Measurements from ENCODE around the gene KCTD8.

The KCTD8 gene

DNA sequence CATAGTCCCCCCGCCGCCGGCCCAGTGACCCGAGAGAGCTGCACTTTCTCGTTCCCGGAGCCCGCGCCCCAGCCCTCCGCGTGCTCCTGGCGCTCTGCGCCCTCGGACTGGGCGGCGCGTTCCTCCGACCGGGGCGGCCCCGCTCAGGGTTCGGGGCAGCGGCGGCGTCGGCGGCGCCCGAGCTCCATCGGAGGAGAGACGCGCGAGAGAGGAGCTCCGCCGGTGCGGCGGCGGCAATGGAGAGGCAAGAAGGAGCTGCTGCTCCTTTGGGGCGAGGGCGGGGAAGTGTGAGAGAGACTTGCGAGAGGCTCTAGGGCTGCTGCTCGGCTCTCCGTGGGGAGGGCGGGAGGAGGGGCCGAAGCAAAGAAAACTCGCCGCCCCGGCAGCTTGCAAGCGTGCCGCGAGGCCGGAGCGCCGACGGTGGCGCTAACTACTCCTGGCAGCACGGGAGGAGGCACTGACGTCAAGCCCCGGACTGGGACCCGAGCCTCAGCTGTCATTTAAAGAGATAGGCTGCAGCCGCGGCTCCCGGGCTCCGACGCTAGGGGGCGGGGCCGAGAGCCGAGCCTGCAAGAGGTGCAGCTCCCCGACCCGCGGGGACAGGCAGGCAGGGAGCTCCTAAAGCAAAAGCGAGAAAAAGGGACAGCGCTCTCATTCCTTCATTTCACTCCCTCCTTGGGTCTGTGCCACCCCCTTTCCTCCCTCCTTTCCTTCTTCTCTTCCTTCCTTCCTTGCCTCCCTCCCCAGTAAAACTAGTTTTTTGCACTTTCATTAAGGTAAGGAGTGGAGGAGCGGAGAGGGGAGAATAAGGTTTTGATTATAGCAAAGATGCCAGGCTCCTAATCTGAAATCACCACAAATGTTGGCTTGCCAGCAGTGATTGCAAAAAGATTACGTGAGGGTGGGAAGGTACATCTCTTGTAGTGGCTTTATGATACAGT is at the start of gene KCTD8:
Gene KCTD8, minus strand, starts transcription at position 289 of the 941 bp plus-strand sequence.
- peak; percentile 46 to 66 for DNase-seq (ENCODE audit: low read depth in 2 of 2)

DNA sequence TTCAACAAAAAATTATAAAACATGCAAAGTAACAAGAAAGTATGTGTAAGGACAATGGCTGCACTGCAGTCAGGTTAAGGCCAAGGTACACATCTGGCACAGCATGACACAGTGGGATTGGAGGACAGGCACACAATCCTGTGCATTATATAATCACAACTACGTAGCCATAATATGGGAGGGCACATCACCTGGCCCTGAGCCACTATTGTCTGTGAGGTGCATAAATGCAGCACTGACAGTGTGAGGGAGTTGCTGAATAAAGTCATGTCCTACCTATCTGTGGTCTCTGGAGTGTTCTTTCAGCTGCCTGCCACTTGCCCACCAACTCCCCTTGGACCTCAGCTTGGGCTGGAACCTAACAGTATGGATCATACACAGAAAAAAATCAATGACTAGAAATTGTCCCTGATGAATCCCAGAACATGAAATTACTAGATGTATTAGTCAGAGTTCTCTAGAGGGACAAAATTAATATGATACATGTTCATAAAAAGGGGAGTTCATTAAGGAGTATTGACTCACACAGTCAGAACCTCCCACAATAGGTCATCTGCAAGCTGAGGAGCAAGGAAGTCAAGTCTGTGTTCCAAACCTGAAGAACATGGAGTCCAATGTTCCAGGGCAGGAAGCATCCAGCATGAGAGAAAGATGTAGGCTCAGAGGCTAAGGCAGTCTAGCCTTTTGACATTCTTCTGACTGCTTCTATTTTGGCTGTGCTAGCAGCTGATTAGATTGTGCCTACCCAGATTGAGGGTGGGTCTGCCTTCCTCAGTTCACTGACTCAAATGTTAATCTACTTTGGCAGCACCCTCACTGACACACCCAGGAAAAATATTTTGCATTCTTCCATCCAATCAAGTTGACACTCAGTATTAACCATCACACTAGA is 46.4 kb upstream of the KCTD8 start:
- no peak for DNase-seq (ENCODE audit: low read depth in 2 of 2)

DNA sequence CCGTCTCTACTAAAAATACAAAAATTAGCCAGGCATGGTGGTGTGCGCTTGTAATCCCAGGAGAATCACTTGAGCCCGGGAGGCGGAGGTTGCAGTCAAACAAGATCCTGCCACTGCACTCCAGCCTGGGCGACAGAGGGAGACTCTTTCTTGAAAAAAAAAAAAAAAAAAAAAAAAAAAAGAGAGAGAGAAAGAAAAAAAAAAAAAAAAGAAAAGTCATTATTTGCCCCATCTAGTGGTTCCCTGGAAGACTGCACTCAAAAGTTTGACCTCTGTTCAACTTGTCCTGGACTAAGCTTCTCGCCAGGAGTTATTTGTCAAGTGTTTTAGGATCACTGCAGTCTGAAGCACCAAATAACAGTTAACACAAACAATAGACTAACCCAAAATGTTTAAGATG is 45.3 kb upstream of the KCTD8 start:
- no peak for DNase-seq (ENCODE audit: low read depth in 2 of 2)

DNA sequence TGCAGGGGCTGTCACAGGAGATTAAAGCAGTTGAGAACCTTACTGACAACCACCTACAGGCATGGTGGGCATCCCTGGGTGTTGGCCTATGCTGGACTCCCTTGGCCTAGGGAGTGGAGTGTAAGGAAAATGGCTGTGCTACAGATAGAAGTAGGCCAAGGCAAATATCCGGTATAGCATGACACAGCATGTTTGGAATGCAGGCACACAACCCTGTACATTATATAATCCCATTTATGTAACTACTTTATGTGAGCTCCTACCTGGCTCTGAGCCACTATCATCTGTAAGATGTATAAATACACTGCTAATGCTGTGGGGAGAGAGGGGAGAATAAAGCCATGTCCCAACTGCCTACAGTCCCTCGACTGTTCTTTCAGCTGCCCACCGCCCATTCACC is 38.7 kb upstream of the KCTD8 start:
- no peak for DNase-seq (ENCODE audit: low read depth in 2 of 2)

DNA sequence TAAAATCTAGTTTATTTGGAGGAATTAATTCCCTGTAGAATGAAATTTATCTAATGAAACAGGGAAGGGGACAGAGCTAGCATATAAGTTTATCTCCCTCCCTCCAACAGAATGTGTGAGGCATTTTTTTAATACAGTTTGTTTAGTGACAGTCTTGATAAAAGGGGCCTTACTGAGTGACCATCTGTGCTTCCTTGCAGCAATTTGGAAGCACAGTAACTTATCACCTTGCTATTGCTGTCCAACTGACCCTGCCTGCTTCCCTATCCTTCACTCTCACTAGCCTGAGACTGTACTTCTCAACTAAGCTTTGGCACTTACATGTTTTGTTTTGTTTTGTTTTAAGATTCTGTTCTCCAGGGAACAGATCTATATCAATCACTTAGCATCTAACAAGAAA is 31.1 kb upstream of the KCTD8 start:
- DNase-seq (ENCODE audit: low read depth in 2 of 2) = no peak

DNA sequence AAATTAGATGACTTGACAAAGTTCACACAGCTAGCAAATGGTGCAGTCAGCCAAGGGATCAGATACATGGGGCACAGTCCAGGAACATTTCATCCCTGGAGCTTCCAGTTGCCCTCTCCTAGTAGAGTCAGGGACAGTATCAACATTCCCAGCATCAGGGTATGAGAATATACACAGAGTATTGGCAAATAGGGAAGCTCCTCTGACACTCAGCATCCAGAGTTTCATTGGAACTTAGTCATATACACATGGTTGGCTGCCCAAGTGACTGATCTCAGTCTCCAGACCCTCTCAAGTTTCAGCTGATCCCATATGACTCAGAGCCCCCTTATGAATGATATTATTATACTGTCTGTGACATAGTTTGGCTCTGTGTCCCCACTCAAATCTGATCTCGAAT is 13.7 kb upstream of the KCTD8 start:
- DNase-seq (ENCODE audit: low read depth in 2 of 2) = no peak

DNA sequence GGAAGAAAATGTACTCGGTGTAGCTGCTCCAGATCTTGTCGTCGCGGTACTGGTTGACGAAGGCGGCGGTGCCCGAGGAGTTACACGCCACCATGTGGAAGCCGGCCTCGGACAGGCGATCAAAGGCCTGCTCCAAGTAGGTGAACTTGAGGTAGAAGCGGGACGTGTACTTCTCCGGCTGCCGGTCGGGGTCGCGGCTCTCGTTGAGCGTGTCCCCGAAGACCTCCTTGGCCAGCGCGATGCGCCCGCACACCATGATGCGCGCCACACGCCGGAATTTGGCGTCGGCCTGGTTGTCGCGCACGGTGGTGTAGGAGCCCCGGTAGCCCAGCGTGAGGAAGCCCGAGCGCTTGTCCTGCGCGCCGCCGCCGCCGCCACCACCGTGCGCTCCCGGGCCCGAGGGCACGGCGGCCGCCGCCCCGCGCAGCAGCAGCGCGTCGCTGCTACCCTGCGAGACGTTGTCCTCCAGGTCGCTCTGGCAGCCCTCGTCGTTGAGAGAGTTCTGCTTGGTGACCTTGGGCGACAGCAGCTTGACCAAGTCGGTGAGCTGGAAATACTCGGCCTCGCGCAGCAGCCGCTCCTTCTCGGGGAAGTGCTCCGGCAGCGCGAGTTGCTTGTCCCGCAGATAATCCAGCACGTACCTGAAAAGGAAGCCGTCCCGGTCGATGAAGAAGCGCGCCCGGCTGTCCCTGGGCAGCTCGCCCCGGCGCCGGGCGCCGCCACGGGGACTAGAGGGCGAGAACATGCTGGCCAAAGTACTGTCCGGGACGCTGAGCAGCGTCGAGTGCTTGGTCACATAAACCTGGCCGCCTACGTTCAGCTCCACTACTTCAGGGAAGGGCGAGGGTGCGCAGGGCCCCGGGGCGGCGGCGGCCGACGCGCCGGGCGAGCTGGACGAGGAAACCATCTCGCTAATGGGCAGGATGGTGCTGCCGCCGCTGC is 775 bp downstream of the KCTD8 start:
- DNase-seq (ENCODE audit: low read depth in 2 of 2) = no peak

DNA sequence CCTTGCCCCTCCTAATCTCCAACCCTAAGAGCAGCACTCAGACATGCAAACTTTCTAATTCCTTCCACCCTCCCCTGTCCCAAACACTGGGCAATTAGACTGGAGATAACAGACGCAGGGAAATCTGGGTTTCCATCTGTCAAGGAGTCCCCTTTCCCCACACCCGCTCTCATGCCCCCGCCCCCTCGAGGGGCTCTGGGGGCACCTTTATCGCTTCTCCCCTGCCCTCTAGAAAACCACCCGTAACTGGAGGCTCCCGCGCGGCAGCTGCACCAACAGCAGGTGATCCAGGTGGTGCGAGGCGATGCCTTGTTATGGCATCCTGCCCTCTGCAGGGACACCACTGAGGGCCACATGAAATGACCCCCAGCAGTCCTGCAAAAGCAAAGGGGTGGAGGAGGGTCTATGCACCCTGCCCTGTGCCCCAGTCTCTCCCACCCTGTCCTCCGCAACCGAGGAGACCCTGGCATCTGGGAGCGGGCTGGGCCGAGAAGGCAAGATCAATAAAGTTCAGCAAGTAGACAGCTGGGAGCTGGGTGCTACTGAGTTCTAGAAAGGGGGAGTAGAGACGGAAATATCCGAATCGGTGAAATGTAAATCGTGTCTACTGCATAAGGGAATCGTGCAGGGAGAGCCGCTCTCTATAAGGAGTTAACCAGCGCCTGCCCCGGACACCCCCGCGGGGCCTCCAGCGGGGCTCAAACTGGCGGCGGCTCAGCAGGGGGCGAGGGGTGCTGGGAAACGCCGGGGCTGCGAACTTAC is 1.6 kb downstream of the KCTD8 start:
- DNase-seq (ENCODE audit: low read depth in 2 of 2) = no peak

DNA sequence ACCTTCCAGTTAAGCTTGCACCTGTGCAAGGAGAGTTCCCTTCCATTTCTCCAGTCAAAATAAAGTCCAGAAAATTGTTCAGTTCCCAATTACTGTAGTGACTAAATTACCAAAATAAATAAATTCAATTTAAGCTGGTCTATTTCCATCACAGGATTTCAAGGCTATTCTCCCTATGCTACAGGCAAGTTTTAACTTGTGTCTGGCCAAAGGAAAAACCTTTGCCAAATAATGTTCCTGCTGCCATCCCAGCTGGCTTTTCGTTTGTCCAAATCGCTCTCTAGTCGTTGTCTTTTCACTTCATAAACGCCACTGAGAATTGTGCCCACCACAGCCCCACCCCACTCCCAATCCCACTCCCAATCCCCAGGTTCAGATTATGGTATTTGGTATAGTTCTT is 2.4 kb downstream of the KCTD8 start:
- DNase-seq (ENCODE audit: low read depth in 2 of 2) = no peak

DNA sequence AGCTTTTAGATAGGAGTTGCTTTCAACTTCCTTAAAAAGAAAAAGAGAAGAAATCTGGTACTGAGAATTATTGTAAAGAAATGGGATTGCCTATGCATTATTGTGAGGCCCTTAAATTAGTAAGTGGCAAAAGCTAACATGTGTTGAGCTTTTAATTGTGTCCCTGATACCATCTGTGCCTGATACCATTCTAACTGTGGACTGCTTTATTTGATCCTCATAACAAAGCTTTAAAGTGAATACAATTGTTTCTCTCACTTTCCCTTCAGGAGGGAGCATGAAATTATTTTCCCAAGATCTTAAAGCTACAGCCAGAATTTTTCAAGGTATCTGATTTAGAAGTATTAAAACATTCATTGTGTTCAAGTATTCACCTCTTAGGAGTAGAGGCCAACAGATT is 9.9 kb downstream of the KCTD8 start:
- no peak for DNase-seq (ENCODE audit: low read depth in 2 of 2)

DNA sequence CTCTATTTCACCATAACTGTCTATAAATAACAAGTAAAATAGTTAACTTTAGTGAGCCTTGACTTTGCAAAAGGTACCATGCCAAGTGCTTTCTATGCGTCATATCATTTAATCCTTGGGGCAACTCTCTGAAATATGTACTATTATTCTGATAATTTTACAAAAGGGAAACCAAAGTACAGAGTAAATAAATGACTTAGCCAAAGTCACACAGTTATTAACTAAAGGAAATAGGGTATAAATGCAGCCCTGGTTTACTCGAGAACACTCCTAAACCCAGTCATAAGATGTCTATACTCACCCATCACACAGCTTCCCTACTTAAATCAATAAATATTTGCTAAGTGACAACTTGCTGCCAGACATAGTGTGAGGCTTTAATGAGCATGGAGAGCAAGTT is 14.4 kb downstream of the KCTD8 start:
- no peak for DNase-seq (ENCODE audit: low read depth in 2 of 2)

DNA sequence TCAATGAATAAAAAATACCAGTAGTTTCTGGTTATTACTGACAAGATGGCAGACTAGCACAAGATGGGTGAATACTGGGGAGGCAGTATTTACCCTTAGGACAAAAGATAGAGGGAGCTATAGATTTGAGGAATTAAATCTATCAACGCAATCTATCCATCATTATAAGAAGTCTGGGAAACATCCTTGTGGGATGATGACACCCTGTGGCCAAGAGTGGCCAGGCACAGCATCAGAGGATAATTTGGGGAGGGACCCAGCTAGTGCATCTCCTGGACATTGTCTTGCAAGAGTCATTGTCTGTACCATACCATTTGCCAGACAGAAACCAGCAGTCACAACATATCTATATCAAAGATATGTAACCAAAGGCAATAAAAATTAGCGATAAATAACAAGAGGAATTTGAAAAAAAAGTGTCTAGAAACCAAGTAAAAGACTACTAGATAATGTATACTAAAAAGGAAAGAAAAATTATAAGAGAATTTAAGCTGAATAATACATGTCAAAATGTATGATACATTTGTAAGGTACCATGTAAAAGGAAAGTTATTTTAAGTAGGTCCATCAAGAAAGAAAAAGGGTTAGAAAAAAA is 22.9 kb downstream of the KCTD8 start:
- DNase-seq (ENCODE audit: low read depth in 2 of 2) = no peak

DNA sequence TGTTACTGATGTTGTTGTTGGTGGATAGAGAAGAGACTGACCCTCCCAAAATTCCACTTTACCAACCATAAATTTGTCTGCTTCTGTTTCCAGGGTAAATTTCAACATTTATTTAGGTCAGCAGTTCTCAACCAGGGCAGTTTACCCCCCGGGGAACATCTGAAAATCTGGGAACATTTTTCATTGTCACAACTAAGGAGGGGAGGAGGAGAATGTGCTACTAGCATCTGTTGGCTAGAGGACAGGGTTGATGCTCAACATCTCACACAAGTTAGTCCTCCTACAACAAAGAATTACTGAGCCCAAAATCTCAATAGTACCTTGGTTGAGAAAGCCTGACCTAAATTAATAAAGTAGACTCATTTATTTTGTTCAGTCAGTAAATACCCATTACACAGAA is 25.7 kb downstream of the KCTD8 start:
- DNase-seq (ENCODE audit: low read depth in 2 of 2) = no peak

DNA sequence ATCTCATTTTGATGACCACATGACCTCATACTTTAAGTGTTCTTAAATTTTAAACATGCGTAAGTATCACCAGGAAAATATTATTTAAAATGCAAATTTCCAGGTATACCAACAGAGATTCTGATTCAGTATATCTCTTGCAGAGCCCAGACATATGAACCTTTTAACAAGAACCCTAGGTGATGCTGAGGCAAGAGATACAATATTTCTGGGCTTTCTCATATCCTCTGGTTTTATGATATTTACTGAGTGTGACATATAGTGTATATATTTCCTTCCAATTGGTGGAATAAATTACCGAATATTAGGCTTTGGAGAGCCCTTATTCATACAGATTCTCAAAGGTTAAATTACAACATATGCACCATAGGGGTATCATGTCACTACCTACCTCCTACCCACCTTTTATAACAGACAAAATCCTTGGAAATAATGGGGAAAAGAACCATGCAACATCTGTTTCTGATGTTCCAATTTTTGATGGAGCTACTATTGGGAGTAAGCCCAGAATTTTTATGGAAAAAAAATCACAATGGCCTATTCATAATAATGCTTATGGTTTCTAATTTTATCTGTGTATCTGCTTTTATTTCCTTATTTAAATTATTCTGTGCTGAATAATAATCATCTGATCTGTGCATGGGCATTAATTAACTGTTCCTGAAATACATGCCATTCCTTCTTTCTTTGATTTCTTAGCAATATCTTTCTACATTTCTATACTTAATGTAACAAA is 27.1 kb downstream of the KCTD8 start:
- no peak for DNase-seq (ENCODE audit: low read depth in 2 of 2)

DNA sequence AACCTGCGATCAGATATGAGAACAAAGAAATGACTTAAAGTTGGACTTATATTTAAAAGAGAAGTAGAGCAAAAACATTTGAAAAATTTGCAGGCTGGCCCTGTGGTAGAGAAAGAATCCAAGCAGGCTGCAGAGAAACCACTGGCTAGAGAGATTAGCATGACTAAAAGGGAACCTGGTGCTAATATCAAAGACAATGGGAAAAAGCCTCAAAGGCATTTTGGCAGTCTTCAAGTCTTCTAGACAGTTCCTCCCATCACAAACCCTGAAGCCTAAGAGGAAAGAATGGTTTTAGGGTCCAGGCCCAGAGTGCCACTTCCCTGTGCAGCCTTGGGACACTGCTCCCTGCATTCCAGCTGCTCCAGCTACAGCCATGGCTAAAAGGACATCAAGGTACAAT is 33.4 kb downstream of the KCTD8 start:
- no peak for DNase-seq (ENCODE audit: low read depth in 2 of 2)

DNA sequence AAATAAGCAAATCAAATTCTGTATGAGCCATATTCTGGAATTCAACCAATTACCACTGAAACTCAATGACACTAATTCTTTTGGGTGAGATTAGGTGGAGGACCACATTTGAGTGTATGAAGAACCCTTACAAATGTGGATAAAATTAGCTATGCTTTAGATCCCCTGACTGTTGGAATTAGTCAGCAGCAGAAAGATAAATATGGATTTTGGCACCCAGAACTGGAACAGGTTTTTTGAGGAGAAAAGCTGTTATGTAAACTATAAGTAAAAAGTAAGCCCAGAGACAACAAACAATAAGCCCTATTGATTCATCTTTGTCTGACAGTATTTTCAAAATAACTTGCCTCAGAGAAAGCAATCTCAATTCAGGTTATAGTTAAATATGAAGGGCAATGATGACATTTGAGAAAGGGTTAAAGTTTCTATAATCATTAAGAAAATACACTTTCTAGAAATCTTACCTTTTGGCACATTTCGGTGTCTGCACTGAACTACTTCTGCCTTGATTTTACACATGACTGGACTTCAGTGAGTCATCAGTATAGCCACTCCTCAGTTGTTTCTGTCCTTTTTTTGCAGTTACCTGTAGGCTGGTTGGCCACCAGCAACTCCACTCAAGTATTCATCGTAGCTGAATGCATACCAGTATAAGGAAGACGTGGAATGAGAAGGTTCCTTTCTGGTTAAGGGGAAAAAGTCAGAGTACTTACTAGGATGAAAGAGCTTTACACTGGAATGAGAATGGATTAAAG is 80.0 kb downstream of the KCTD8 start:
- DNase-seq (ENCODE audit: low read depth in 2 of 2) = no peak

DNA sequence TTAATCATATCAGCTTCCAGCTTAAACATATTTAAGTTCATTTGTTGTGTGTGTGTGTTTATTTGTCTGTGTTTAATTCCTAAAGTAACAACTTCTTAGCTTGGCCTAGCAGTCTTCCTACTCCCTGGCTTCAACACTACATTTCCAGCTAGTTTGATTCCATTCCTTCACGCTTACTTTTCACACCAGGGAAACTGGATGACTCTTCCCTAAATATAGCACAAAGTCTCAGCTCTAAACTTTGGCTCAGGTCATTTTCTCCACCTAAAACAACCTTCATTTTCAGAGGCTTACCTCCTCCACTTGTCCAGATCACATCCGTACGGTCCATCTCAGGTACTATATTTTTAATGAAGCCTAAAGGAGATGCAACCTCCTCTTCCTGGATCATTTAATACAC is 94.4 kb downstream of the KCTD8 start:
- DNase-seq (ENCODE audit: low read depth in 2 of 2) = no peak

DNA sequence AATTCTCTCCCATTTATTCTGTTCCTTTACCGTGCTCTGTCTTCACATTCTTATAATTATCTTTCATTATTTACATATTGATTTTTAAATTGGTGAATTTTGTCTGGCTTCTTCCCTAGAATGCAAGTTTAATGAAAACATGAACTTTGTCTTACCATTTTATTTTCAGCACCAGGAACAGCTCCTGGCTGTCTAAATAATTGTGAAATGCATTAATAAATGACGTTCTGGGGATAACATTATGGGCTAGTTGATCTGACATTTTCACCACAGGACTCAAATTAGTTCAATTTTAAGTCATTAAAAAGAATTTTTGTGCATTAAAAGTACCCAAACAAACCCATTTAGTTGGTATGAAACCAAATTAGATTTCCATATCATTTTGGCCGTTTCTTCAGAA is 97.5 kb downstream of the KCTD8 start:
- DNase-seq (ENCODE audit: low read depth in 2 of 2) = no peak

DNA sequence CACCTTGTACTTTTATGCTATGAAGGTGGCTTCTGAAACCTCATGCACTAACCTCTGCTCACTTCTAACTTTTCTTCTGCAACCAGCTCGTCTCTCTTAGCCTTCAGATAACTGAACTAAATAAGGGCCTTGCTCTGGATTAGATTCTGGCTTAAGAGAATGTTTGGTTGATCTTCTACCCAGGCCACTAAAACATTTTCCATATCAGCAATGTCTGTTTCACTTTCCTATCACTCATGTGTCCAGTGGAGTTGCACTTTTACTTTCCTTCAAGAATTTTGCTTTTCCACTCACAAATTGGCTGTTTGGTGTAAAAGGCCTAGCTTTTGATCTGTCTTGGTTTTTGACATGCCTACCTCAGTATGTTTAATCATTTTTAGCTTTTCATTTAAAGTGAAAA is 105.8 kb downstream of the KCTD8 start:
- no peak for DNase-seq (ENCODE audit: low read depth in 2 of 2)
